Measurements from ENCODE around the gene YPEL2. TPM values are rescaled to one million over a fixed set of nuclear protein-coding genes. Genes with fewer than 3 reads are reported as not detected.

The YPEL2 gene
- total RNA-seq, 1 experiment from 2014 or later: 2.9 TPM

DNA sequence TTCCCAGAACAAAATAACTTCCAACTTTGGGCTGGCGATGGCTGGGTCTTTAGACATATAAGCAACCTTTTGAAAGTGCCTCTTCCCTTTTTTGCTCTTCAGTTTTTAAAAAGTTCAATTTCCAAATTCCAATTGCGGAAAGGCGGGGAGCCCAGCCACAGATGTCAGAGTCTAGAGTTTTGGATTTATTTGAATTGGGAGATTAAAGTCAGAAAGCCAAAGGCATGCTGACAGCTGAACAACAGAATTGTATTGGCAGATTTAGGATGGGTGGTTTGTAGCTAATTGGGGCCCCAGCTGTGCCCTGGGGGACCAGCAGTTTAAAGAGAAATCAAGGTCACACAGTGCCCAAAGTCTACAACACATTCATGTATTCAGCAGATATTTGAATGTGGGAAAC lies 10.5 kb downstream of the YPEL2 start:
- no peaks in the 10 kb centered on the region for H3K4me1 Mint-ChIP-seq (ENCODE audit: low read depth, unreplicated experiment)
- Histone ChIP-seq H3K36me3 (ENCODE audit: control insufficient read depth, insufficient read depth, low read length) (no peaks in the 10 kb centered on the region), H3K9me3 (no peaks in the 10 kb centered on the region), H3K4me3 (ENCODE audit: low read depth, low read length) (no peak overlapping the region), H3K27me3 (replicated peaks; ENCODE audit: control insufficient read depth, insufficient read depth, low read length) (no peaks in the 10 kb centered on the region; the same call in 1 of the 2 replicates), H3K4me1 (no peaks in the 10 kb centered on the region)
- ChIA-PET POLR2A (no interaction called here), CTCF (no interaction called here)
- DNase-seq: no peak
- H3K27ac Mint-ChIP-seq (ENCODE audit: unreplicated experiment): no peak overlapping the region
- H3K9me3 Mint-ChIP-seq (ENCODE audit: unreplicated experiment): no peaks in the 10 kb centered on the region
- no peaks in the 10 kb centered on the region for H3K36me3 Mint-ChIP-seq (ENCODE audit: insufficient read depth, unreplicated experiment)
- BruUV-seq (replicated peaks): no TSS peak
- no peaks in the 10 kb centered on the region for H3K27me3 Mint-ChIP-seq (ENCODE audit: insufficient read depth, unreplicated experiment)
- TF ChIP-seq, protein P1, sequence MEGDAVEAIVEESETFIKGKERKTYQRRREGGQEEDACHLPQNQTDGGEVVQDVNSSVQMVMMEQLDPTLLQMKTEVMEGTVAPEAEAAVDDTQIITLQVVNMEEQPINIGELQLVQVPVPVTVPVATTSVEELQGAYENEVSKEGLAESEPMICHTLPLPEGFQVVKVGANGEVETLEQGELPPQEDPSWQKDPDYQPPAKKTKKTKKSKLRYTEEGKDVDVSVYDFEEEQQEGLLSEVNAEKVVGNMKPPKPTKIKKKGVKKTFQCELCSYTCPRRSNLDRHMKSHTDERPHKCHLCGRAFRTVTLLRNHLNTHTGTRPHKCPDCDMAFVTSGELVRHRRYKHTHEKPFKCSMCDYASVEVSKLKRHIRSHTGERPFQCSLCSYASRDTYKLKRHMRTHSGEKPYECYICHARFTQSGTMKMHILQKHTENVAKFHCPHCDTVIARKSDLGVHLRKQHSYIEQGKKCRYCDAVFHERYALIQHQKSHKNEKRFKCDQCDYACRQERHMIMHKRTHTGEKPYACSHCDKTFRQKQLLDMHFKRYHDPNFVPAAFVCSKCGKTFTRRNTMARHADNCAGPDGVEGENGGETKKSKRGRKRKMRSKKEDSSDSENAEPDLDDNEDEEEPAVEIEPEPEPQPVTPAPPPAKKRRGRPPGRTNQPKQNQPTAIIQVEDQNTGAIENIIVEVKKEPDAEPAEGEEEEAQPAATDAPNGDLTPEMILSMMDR (IDR thresholded peaks at IDR 0.05; ENCODE audit: insufficient read depth in 1 of 2, low read depth in 1 of 2, low read length in 1 of 2, severe bottlenecking in 1 of 2, unreplicated experiment in 1 of 2): no peak
- H3K4me3 Mint-ChIP-seq (ENCODE audit: unreplicated experiment): no peak overlapping the region
- intact Hi-C loops (cut with micrococcal nuclease; ENCODE audit: unreplicated experiment): no loop called here

DNA sequence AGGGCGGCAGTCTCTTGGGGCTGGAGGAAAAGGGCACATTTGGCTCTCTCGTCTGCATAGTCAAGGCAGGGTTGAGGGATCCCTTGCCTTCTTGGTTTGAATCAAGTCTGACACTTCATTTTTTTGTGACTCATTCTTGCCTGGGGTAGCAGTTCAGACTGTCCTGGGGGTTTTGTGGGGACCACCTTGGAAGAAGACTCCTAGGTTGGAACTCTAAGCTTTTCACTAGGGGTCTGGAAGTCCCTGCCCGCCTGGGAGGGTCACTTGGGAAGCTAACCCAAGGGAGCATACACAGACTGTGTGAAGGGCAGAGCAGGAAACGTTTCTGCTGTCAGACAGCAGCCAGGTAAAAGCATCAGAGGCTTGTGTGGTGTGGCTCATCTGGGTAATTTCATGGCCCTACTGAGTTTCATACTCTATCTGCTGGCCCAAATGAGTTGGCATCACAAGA lies 11.3 kb downstream of the YPEL2 start:
- TF ChIP-seq, protein P1 (IDR thresholded peaks at IDR 0.05; ENCODE audit: insufficient read depth in 1 of 2, low read depth in 1 of 2, low read length in 1 of 2, severe bottlenecking in 1 of 2, unreplicated experiment in 1 of 2): no peak
- Mint-ChIP-seq H3K27ac (ENCODE audit: unreplicated experiment) (no peak overlapping the region), H3K4me1 (ENCODE audit: low read depth, unreplicated experiment) (peaks cover 2% of the 10 kb centered on the region), H3K36me3 (ENCODE audit: insufficient read depth, unreplicated experiment) (no peaks in the 10 kb centered on the region), H3K4me3 (ENCODE audit: unreplicated experiment) (no peak overlapping the region), H3K9me3 (ENCODE audit: unreplicated experiment) (no peaks in the 10 kb centered on the region), H3K27me3 (ENCODE audit: insufficient read depth, unreplicated experiment) (no peaks in the 10 kb centered on the region)
- no peaks in the 10 kb centered on the region; the same call in 1 of the 2 replicates for H3K27me3 ChIP-seq (replicated peaks; ENCODE audit: control insufficient read depth, insufficient read depth, low read length)
- no peaks in the 10 kb centered on the region for H3K4me1 ChIP-seq
- intact Hi-C loops (cut with micrococcal nuclease; ENCODE audit: unreplicated experiment): no loop called here
- H3K4me3 ChIP-seq (ENCODE audit: low read depth, low read length): no peak overlapping the region
- no TSS peak for BruUV-seq (replicated peaks)
- no peak for DNase-seq
- ChIA-PET CTCF (no interaction called here), POLR2A (no interaction called here)
- no peaks in the 10 kb centered on the region for H3K9me3 ChIP-seq
- no peaks in the 10 kb centered on the region for H3K36me3 ChIP-seq (ENCODE audit: control insufficient read depth, insufficient read depth, low read length)

DNA sequence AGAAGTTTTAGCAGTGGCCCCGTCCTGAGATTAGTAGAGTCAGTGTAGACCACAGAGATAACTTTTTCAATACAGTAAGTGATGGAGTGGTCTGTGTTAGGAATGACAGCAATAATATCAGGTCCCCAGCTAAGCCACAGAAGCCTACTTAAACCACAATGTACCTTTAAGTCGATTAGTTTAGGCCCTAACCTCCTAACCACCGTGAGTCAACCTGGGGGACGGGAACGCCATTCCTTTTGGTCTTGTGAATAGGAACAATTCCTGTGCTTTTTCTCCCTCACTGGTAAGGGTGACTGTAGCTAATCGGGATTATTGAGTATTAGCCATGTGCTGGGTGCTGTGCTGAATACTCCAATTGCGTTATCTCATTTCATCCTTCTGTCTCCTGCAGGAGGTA lies 14.0 kb downstream of the YPEL2 start:
- Mint-ChIP-seq H3K4me1 (ENCODE audit: low read depth, unreplicated experiment) (peaks cover 6% of the 10 kb centered on the region), H3K27me3 (ENCODE audit: insufficient read depth, unreplicated experiment) (no peaks in the 10 kb centered on the region), H3K9me3 (ENCODE audit: unreplicated experiment) (no peaks in the 10 kb centered on the region), H3K4me3 (ENCODE audit: unreplicated experiment) (no peak overlapping the region), H3K27ac (ENCODE audit: unreplicated experiment) (no peak overlapping the region), H3K36me3 (ENCODE audit: insufficient read depth, unreplicated experiment) (peaks cover 5% of the 10 kb centered on the region)
- Histone ChIP-seq H3K4me3 (ENCODE audit: low read depth, low read length) (no peak overlapping the region), H3K27me3 (replicated peaks; ENCODE audit: control insufficient read depth, insufficient read depth, low read length) (no peaks in the 10 kb centered on the region), H3K36me3 (ENCODE audit: control insufficient read depth, insufficient read depth, low read length) (no peaks in the 10 kb centered on the region), H3K4me1 (no peaks in the 10 kb centered on the region), H3K9me3 (no peaks in the 10 kb centered on the region)
- CTCF ChIA-PET: no interaction called here
- POLR2A ChIA-PET: no interaction called here
- BruUV-seq (replicated peaks): no TSS peak
- intact Hi-C loops (cut with micrococcal nuclease; ENCODE audit: unreplicated experiment): no loop called here
- DNase-seq: no peak
- TF ChIP-seq, protein P1 (IDR thresholded peaks at IDR 0.05; ENCODE audit: insufficient read depth in 1 of 2, low read depth in 1 of 2, low read length in 1 of 2, severe bottlenecking in 1 of 2, unreplicated experiment in 1 of 2): no peak

Data from Caco-2 (cell line).